ENCODE data around the gene CGGBP1.

- TF ChIP-seq CTCF (IDR thresholded peaks at IDR 0.05) (no peak), ZNF302 (CRISPR knock-in tag; IDR thresholded peaks at IDR 0.05) (no peak), ZC3H11A (IDR thresholded peaks at IDR 0.05) (no peak), SMC3 (IDR thresholded peaks at IDR 0.05) (no peak), SREBF2 (IDR thresholded peaks at IDR 0.05) (no peak), RCOR1 (IDR thresholded peaks at IDR 0.05; ENCODE audit: low read depth, low read length) (no peak), PHF8 (IDR thresholded peaks at IDR 0.05; ENCODE audit: borderline replicate concordance, low read depth) (no peak)
- TF ChIP-seq, protein P1, sequence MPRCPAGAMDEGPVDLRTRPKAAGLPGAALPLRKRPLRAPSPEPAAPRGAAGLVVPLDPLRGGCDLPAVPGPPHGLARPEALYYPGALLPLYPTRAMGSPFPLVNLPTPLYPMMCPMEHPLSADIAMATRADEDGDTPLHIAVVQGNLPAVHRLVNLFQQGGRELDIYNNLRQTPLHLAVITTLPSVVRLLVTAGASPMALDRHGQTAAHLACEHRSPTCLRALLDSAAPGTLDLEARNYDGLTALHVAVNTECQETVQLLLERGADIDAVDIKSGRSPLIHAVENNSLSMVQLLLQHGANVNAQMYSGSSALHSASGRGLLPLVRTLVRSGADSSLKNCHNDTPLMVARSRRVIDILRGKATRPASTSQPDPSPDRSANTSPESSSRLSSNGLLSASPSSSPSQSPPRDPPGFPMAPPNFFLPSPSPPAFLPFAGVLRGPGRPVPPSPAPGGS (IDR thresholded peaks at IDR 0.05) = no peak
Observed at GRCh38 chr3:88002448-88002847, 56.4 kb downstream of the CGGBP1 start.

Measured in A549 (cell line).